Measurements from ENCODE around the gene PRR5. TPM values are rescaled to one million over a fixed set of nuclear protein-coding genes. Genes with fewer than 3 reads are reported as not detected.

Gene PRR5
- total RNA-seq, 1 donor from 2014 or later = 2.9 TPM

GRCh38 chr22:44706488-44706887 is 4.5 kb downstream of the PRR5 start:
- ATAC-seq (ENCODE audit: poor library complexity) = no peak
- intact Hi-C loops (cut with DNase I) = no loop called here
- no peak for DNase-seq

- intact Hi-C loops (cut with DNase I) = no loop called here
- DNase-seq (no peak), ATAC-seq (ENCODE audit: poor library complexity) (no peak)
Observed at GRCh38 chr22:44707178-44707577, 5.2 kb downstream of the PRR5 start.

GRCh38 chr22:44707752-44708151 is 5.7 kb downstream of the PRR5 start:
- no peak for ATAC-seq (ENCODE audit: poor library complexity)
- DNase-seq = no peak
- intact Hi-C loops (cut with DNase I) = no loop called here

GRCh38 chr22:44709881-44710392 is 7.9 kb downstream of the PRR5 start:
- ATAC-seq (ENCODE audit: poor library complexity) (no peak), DNase-seq (no peak)
- intact Hi-C loops (cut with DNase I) = no loop called here

- DNase-seq (no peak), ATAC-seq (ENCODE audit: poor library complexity) (no peak)
- intact Hi-C loops (cut with DNase I) = no loop called here
Observed at GRCh38 chr22:44710474-44711240, 8.7 kb downstream of the PRR5 start.

- DNase-seq = no peak
- intact Hi-C loops (cut with DNase I) = no loop called here
- ATAC-seq (ENCODE audit: poor library complexity) = no peak
Observed at GRCh38 chr22:44711241-44711560, 9.2 kb downstream of the PRR5 start.

- intact Hi-C loops (cut with DNase I) = no loop called here
- no peak for ATAC-seq (ENCODE audit: poor library complexity)
- DNase-seq = no peak
Observed at GRCh38 chr22:44711690-44712555, 9.9 kb downstream of the PRR5 start.

GRCh38 chr22:44712962-44713361 is 11.0 kb downstream of the PRR5 start:
- intact Hi-C loops (cut with DNase I) = no loop called here
- DNase-seq (no peak), ATAC-seq (ENCODE audit: poor library complexity) (no peak)

GRCh38 chr22:44714703-44715350 is 12.8 kb downstream of the PRR5 start:
- DNase-seq (no peak), ATAC-seq (ENCODE audit: poor library complexity) (no peak)
- intact Hi-C loops (cut with DNase I) = no loop called here

GRCh38 chr22:44718418-44718817 is 16.4 kb downstream of the PRR5 start:
- DNase-seq = no peak
- no peak for ATAC-seq (ENCODE audit: poor library complexity)
- intact Hi-C loops (cut with DNase I) = no loop called here

- no peak for DNase-seq
- ATAC-seq (ENCODE audit: poor library complexity) = no peak
- intact Hi-C loops (cut with DNase I) = no loop called here
Observed at GRCh38 chr22:44719586-44720368, 17.8 kb downstream of the PRR5 start.

GRCh38 chr22:44721213-44721612 is 19.2 kb downstream of the PRR5 start:
- ATAC-seq (ENCODE audit: poor library complexity) = no peak
- no peak for DNase-seq
- intact Hi-C loops (cut with DNase I) = no loop called here

- intact Hi-C loops (cut with DNase I) = no loop called here
- DNase-seq = no peak
- no peak for ATAC-seq (ENCODE audit: poor library complexity)
Observed at GRCh38 chr22:44722611-44723010, 20.6 kb downstream of the PRR5 start.

- intact Hi-C loops (cut with DNase I) = no loop called here
- no peak for DNase-seq
- no peak for ATAC-seq (ENCODE audit: poor library complexity)
Observed at GRCh38 chr22:44723801-44724200, 21.8 kb downstream of the PRR5 start.

- DNase-seq (no peak), ATAC-seq (ENCODE audit: poor library complexity) (no peak)
- intact Hi-C loops (cut with DNase I) = no loop called here
Observed at GRCh38 chr22:44724416-44724815, 22.4 kb downstream of the PRR5 start.

GRCh38 chr22:44724859-44725258 is 22.9 kb downstream of the PRR5 start:
- intact Hi-C loops (cut with DNase I) = no loop called here
- ATAC-seq (ENCODE audit: poor library complexity) = no peak
- no peak for DNase-seq

GRCh38 chr22:44726439-44726838 is 24.4 kb downstream of the PRR5 start:
- DNase-seq = no peak
- no peak for ATAC-seq (ENCODE audit: poor library complexity)
- intact Hi-C loops (cut with DNase I) = no loop called here

- intact Hi-C loops (cut with DNase I) = no loop called here
- DNase-seq = no peak
- ATAC-seq (ENCODE audit: poor library complexity) = no peak
Observed at GRCh38 chr22:44727148-44727547, 25.1 kb downstream of the PRR5 start.

GRCh38 chr22:44727709-44728108 is 25.7 kb downstream of the PRR5 start:
- DNase-seq = no peak

More at GRCh38 chr22:44727709-44728108, 25.7 kb downstream of the PRR5 start:
- intact Hi-C loops (cut with DNase I) = no loop called here
- no peak for ATAC-seq (ENCODE audit: poor library complexity)

Measured in Right ventricle myocardium superior (tissue), 1 donor.